HL-60 (cell line): ENCODE data around the gene EBF3.

ENCODE experiments used
- CTCF ChIP-seq: IDR thresholded peaks from one replicate; pipeline ENCODE4 v1.5.1; 2011; ENCODE audit warnings: low read length, control low read depth, inconsistent platforms; ENCODE audit not compliant: insufficient read depth
- GABPA ChIP-seq: IDR thresholded peaks from 2 replicates; pipeline ENCODE4 v1.6.1; 2012; ENCODE audit warnings: low read depth
- POLR2AphosphoS5 ChIP-seq: IDR thresholded peaks from 2 replicates; pipeline ENCODE4 v1.6.1; 2012; ENCODE audit warnings: low read depth
- TF ChIP-seq, protein P1 (sequence below): IDR thresholded peaks from 2 replicates; pipeline ENCODE4 v1.6.1; 2012; ENCODE audit warnings: low read depth; ENCODE audit not compliant: insufficient replicate concordance

GRCh38 chr10:129864601-129865126, 99.4 kb downstream of the EBF3 start:
- TF ChIP-seq CTCF (no peak), POLR2AphosphoS5 (no peak), GABPA (no peak)
- TF ChIP-seq, protein P1, sequence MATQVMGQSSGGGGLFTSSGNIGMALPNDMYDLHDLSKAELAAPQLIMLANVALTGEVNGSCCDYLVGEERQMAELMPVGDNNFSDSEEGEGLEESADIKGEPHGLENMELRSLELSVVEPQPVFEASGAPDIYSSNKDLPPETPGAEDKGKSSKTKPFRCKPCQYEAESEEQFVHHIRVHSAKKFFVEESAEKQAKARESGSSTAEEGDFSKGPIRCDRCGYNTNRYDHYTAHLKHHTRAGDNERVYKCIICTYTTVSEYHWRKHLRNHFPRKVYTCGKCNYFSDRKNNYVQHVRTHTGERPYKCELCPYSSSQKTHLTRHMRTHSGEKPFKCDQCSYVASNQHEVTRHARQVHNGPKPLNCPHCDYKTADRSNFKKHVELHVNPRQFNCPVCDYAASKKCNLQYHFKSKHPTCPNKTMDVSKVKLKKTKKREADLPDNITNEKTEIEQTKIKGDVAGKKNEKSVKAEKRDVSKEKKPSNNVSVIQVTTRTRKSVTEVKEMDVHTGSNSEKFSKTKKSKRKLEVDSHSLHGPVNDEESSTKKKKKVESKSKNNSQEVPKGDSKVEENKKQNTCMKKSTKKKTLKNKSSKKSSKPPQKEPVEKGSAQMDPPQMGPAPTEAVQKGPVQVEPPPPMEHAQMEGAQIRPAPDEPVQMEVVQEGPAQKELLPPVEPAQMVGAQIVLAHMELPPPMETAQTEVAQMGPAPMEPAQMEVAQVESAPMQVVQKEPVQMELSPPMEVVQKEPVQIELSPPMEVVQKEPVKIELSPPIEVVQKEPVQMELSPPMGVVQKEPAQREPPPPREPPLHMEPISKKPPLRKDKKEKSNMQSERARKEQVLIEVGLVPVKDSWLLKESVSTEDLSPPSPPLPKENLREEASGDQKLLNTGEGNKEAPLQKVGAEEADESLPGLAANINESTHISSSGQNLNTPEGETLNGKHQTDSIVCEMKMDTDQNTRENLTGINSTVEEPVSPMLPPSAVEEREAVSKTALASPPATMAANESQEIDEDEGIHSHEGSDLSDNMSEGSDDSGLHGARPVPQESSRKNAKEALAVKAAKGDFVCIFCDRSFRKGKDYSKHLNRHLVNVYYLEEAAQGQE: no peak
